NCI-H2196 treated with DMSO at 0.1 percent for 48 hours (cell line): ENCODE data around the gene ANKAR.
"Not testable (repeated sequence)": the region's sequence is repeated elsewhere in the genome, so short reads cannot be mapped to it uniquely, and the experiment has no call there.

Experiments
- DNase-seq: peaks from one replicate; lab custom pipeline; 2025; ENCODE audit not compliant: unreplicated experiment; lab: John Stamatoyannopoulos, UW

Gene ANKAR, protein sequence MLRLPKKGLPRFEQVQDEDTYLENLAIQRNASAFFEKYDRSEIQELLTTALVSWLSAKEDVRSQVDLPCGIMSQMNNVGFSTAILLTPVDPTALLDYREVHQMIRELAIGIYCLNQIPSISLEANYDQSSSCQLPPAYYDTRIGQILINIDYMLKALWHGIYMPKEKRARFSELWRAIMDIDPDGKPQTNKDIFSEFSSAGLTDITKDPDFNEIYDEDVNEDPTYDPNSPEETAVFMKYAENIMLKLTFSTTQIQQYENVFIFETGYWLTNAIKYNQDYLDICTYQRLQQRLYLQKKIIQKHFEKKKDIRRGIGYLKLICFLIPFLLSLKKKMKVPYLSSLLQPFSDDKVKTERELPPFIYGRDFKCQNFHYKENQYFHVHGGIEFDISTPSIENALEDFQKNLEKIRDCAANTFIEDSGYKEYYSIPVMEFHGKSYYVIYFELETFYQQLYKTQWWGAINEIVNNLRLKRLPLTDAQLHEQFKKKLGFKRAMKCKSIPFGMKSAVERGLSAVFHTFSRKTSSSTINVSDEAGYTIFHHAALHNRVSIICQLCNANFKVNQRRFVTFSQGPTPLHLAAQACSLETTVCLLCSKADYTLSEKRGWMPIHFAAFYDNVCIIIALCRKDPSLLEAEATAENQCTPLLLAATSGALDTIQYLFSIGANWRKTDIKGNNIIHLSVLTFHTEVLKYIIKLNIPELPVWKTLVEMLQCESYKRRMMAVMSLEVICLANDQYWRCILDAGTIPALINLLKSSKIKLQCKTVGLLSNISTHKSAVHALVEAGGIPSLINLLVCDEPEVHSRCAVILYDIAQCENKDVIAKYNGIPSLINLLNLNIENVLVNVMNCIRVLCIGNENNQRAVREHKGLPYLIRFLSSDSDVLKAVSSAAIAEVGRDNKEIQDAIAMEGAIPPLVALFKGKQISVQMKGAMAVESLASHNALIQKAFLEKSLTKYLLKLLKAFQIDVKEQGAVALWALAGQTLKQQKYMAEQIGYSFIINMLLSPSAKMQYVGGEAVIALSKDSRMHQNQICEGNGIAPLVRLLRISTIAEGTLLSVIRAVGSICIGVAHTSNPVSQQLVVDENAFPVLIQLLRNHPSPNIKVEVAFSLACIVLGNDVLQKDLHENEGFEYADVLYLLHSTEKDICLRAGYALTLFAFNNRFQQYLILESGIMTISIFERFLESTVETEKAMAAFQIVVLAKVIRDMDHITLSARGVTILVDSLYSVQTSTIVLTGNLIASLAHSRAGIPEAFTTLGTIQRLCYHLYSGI (N-terminal part only)

DNA sequence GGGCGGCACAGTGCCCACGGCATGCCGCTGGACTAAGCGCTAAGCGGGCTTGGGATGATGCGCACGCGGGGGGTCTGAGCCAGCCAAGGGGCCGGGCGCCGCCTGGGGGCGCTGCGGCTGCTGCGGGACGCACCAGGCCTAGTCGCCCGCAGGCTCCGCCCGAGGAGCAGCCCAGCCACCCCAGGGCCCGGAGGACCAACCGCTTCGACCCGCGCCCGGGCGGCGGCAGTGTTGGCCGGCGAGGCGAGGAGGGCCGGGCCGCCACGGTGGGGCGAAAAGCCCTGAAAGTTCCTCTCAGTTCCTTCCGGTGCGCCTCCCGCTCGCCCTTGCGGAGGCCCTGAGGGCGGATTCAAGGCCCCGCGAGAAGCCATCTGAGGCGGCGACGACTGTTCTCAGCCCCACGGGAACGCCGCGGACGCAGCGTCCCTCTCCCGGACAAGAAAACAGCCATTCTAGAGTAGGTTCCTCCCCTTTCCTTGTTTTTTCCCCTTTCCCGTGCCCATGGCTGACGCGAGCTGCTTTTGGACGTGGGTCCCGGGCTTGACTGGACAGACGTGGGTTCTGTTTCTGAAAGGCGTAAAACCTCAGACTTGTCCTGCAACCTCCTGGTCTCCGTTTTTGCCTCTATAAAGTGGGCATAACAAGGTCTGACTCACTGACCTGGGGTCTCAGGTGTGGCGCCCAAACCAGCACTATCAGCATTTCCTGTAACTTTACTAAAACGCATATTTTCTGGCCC is at the start of gene ANKAR:
ANKAR (plus strand) TSS at position 297 of the 739 bp plus-strand sequence. CDS start 1,821 bp downstream, outside the sequence.
- DNase-seq = peak; percentile 68

DNA sequence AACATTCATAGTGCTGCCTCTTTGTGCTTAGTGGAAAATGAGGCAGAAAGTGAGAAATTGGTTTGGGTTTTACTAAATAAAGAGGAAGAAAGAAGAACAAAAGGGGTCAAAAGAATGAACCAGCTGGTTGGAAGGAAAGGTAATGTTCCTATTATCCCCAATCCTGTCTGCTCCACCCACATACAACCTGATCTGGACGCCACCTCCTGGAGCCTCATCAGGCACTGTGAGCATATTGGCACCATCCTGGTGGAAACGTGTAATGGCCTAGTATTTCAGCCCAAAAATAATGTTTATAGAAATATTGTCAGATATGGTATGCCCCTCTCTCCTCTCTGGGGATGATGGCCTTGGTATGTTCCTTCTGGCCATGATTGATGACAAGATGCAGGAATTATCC is 48.8 kb upstream of the ANKAR start:
- DNase-seq = no peak

DNA sequence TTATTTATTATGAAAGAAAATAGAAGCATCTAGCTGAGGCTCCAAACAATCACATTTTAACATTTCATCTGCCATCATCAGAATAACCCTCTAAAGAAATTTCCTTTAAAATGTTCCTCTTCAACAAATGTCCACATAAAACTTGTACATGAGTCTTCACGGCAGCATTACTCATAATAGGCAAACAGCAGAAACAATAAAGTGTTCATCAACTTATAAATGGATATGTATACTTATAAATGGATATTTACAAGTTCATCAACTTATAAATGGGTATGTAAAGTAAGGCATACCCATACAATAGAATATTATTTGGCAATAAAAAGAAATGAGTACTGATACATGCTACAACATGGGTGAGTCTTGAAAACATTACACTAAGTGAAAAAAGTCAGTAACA is 46.7 kb upstream of the ANKAR start:
- no peak for DNase-seq

DNA sequence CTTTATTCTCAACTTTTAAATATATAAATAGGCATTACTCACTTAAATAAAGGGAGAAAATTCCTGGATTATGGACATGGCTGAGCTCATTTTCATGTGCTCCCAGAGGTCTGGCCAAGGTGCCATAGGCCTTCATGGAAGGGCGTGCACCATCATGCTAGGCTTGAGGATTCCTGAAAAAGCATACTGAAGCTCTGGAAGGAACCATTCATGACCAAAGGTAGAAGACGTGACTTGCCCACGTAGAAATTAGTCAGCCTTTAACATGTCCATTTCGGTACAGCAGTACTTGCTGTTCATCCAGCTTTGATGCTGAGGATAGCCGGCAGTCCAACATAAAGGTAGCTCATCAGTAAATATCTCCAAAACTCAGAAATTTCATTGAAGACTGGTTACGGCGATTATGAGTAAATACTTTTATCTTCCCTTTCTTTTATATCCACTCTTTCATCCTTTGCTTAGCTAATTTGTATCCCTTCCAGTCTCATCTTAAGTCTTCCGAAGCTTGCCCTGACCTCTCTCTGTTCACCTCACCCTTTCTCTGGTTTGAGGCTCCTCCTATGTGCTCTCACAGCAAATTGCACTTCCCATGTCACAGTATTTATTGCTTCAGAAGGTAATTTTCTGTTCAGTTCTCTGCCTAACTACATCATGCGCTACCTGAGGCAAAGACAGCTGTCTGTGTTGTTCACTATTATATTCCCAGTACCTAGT is 45.5 kb upstream of the ANKAR start:
- no peak for DNase-seq

DNA sequence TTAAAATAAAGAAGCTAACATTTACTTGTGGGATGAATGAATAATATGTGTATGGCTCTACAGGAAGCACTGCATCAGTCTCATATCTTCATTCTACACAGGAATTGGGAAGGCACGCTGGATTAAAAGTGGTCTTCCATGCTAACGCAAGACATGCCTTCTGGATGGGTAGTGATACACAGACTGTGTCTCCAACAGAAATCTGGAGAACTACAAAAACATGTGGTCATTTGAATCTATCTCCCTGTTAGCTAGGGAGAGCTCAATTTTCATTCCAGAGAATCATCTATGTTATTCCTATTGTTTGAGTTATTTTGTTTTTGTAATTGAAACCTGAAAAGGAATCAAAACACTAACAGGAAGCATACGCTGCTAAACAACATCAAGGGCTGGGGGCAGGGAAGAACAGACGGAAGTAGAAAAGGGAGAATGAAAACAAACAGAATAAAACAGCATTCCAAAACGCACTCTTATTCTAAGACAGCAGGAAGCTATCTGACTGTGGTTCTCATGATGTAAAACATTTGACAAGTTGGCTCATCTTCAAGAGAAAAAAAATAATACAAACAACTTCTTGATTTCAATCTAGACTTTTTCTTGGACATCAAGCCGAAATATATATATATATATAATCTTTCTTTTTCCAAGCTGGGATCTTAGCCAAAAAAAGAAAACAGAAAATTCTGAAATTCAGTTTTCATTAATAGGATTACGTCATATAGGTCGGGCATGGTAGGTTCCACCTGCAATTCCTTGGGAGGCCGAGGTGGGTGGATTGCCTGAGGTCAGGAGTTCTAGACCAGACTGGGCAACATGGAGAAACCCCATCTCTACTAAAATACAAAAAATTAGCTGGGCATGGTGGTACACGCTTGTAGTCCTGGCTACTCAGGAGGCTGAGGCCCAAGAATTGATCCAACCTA is 44.7 kb upstream of the ANKAR start:
- no peak for DNase-seq

DNA sequence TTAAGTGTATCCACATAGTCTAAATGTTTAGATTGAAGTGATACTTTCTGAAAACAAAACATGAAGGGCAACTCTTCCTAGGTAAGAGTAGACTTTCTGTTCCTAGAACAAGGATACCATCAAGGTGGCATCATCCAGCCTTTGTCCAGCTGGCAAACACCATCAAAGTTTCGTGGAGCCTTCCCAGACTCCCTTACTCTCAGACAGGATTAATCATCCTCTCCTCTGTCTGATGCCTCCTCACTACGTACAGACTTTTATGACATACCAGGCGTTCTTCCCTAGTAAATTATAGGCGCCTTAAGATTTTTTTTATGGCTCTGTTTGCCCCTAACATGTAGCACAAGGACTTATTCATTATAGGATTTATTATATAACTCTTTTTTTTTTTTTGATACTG is 42.6 kb upstream of the ANKAR start:
- no peak for DNase-seq

DNA sequence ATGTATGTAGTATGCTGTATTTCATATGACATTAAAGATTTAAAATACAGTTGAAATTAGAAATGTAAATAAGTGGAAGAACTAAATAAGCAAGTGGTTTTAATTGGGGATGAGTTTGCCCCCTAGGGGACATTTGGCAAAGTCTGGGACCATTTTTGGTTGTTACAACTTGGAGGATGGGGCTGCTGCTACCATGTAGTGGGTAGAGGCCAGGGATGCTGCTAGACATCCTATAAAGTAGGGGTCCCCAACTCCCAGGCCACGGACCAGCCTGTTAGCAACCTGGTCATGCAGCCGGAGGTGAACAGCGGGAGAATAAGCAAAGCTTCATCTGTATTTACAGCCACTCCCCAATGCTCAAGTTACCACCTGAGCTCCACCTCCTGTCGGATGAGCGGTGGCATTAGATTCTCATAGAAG is 41.1 kb upstream of the ANKAR start:
- no peak for DNase-seq

DNA sequence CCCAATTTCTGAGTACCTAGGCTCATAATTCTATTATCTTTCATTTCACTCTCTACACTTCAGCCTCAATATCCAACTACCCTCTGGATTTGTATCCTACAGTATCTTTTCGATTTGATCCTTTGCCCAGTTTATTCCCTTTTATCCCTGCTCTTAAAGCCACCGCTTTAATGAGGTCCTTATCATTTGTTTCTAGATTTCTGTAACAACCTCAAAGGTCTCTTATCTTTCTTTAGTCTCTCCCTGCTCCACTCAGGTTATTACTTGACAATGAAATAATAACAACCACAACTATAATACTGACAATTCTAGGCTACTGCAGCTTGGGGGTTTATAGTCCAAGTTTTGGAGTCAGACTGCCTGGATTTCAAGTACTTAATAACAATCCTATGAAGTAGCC is 39.1 kb upstream of the ANKAR start:
- DNase-seq = no peak

DNA sequence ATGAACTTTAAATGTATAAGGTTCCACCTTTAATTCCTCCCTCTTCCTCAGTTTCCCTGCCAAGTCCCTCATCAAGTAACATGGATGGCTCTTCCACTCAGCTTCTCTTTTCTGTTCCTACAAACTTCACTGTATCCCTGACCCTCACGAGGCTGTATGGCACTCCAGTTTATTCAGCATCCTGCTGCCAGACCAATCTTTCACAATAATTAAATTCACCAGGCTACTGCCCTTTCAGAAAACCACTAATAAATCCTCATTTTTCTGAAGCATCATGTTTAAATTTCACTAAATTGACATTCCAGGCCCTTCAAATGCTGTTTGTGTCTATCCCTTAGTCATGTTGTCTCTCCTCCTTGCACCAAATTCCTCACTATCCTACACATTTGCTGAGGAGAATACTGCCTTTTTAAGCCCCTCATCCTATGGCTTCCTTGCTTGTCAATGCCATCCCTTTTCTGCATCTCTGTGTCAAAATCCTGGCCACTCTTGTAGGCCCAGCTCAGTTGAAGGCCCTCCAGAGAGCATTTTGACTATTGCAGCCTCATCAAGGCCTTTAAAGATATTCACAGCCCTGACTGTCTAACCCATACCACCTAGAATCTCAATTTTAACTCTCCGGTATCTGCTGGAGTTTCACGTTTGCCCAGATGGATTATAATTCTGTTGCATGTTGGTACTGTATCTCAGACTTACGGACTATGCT is 36.0 kb upstream of the ANKAR start:
- DNase-seq = no peak

DNA sequence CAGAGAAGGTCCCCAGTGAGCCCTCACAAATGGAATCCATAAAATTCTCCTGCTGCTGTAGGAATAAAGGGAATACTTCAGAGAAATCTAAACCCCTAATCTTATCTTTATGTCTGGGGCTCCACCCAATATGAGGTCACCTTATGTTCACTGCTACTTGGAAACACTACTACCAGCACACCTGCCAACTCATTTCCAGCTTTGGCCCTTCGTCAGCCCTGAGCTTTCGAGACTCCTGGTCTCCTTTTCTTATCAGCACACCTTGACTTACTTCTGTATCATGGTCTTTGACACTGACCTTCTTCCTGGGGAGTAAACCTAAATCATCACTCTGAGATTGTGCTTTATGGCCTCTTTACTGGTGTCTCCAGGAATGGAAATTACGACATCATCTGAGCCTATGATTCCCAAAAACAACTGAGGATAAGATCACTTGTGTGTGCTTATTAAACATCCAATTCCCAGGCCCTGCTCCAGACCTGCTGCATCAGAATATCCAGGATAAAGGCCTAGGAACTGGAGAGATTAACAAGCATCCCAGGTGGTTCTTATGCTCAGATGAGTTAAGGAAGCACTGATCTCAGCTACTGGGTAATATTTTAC is 35.4 kb upstream of the ANKAR start:
- no peak for DNase-seq

DNA sequence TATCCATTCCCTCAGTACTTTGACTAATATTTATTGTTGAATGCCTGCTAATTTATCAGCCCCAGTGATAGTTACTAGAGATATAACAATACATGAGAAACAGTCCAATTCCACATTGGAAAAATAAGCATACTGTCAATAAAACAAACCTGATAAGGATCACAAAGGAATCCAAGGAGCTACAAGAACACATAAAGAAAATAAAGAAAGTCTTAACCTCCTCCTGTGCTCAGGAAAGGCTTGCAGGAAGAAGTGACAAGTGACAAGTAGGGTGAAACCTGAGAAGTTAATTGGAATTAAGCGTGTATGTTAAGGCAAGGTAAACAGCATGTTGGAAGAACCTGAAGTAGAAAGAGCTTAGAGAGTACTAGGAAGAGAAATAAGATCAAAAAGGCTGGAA is 33.5 kb upstream of the ANKAR start:
- no peak for DNase-seq

DNA sequence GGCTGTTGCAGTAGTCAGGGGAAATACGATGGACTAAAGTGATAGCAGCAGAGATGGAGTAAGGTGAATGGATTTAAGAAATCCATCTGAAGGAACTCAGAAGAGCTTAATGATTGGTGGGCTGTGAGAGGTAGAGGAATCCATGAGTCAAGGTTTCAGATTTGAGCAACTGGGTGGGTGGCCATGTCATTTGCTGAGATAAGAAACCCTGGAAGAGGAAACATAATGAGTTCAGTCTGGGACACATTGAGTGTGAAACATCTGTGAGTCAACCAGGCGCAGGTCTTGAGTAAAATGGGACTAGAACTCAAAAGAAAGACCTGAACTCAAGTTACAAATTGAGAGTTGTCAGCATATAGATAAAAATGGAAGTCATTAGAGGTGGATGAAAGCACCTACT is 32.9 kb upstream of the ANKAR start:
- DNase-seq = no peak

DNA sequence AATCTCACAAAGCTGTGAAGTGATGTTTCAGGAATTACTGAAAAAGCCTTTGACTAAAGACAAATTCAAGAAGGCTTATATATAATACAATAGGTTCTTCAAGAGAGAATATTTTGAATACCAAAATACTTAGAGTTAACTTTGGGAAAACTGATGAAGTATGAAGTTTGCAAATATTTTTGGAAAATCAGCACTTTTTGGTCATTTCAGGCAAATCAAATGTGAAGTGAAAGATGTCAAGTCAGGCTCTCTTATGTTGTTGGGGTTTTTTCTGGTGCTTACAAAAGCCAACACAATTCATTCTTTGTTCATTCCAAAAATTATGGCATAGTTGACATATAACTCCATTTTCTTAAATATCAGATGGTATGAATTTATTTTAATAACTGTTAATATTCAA is 27.9 kb upstream of the ANKAR start:
- DNase-seq = no peak

DNA sequence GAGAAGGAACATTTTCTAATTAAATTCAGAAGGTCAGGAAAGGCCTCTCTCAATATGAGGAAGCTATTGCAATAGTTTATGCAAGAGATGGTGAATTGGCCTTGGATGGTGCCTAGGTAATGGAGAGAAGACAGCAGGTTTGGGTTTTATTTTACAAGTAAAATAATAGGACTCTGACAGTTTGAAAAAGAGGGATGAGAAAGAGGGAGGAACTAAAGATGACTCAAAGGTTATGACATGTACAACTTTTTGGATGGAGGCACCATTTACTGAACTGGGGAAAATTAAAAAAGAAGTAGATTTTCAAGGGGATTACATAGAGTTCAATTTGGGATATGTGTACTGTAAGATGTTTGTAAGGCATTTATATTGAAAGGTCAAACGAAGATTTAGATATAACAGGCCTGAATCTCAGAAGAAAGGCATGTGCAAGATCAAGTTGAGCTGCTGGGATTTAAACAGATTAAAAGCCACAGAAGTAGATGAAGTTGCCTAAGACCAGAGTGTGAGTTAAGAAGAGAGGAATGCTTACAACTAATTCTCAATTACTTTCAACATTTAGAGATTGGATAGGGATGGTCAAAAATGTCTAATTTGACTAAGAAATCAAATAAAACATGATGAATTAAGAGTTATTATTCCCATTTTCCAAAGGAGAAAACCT is 25.5 kb upstream of the ANKAR start:
- DNase-seq = no peak

DNA sequence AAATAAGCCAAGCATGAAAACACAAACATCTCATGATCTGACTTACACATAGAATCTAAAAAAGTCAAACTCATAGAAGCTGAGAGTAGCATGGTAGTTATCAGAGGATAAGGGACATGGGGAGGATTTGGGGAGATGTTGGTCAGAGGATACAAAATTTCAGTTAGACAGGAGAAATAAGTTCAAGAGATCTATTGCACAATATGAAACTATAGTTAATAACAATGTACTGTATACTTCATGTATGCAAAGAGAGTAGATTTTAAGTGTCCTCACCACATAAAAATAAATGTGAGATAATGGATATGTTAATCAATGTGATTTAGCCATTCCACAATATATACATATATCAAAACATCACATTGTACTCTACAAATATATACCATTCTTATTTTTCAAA is 23.2 kb upstream of the ANKAR start:
- DNase-seq = no peak

DNA sequence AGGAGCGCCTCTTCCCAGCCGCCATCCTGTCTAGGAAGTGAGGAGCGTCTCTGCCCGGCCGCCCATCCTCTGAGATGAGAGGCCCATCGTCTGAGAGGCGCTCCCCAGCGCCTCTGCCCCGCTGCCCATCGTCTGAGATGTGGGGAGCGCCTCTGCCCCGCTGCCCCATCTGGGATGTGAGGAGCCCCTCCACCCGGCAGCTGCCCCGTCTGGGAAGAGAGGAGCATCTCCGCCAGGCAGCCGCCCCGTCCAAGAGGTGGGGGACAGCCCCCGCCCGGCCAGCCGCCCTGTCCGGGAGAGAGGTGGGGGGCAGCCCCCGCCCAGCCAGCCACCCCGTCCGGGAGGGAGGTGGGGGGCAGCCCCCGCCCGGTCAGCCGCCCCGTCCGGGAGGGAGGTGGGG is 21.0 kb upstream of the ANKAR start:
- DNase-seq = not testable (repeated sequence)

DNA sequence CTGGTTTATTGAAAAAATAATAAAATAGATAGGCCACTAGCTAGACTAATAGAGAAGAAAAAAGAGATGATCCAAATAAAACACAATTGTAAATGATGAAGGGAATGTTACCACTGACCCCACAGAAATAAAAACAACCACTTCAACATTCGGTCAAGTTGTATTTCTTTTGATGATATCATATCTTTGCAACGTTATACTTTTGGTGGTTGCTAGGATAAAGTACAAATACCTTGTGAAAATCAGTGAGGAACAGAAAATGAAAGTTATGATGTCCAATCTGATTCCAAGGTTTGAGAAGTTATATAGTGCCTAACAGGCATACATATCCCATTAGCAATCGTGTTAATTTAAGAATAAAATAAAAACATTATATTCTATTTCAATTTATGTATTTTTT is 19.8 kb upstream of the ANKAR start:
- no peak for DNase-seq
